H1 (cell line): Measurements from ENCODE around the gene RPLP2. TPM values are rescaled to one million over a fixed set of nuclear protein-coding genes. Genes with fewer than 3 reads are reported as not detected.

ENCODE experiments used
- CBX5 ChIP-seq: fragments of 300-800, 300-1000 bp; sonication (generic); IDR thresholded peaks from 2 replicates; pipeline ENCODE4 v1.7.1; 2016; ENCODE audit warnings: antibody characterized with exemption, low read length, low read depth
- CHD7 ChIP-seq: fragments of 300-600 bp; sonication (generic); IDR thresholded peaks from 2 replicates; pipeline ENCODE4 v1.7.1; 2012; ENCODE audit warnings: low read length, moderate library complexity, mild to moderate bottlenecking, inconsistent platforms; ENCODE audit not compliant: insufficient replicate concordance
- E2F6 ChIP-seq: IDR thresholded peaks from 2 replicates; pipeline ENCODE4 v1.6.1; 2012; ENCODE audit warnings: inconsistent platforms
- MAX ChIP-seq: IDR thresholded peaks from 2 replicates; pipeline ENCODE4 v1.6.1; 2012; ENCODE audit warnings: inconsistent platforms
- NANOG ChIP-seq: IDR thresholded peaks from 2 replicates; pipeline ENCODE4 v1.6.1; 2011; ENCODE audit warnings: low read length, low read depth, mild to moderate bottlenecking, inconsistent platforms; ENCODE audit not compliant: insufficient read depth, poor library complexity, severe bottlenecking
- RNF2 ChIP-seq: fragments of 200-900, 300-1000 bp; sonication (generic); IDR thresholded peaks from 2 replicates; pipeline ENCODE4 v1.7.1; 2016; ENCODE audit warnings: borderline replicate concordance, low read depth, mild to moderate bottlenecking, antibody characterized with exemption, low read length; ENCODE audit not compliant: poor library complexity, severe bottlenecking; ENCODE audit errors: missing control alignments
- TBP ChIP-seq: IDR thresholded peaks from 2 replicates; pipeline ENCODE4 v1.6.1; 2011; ENCODE audit warnings: low read depth, low read length, improper control_type of control experiment
- ZNF274 ChIP-seq: IDR thresholded peaks from 2 replicates; pipeline ENCODE4 v1.7.0; 2012; ENCODE audit warnings: low read length, borderline replicate concordance; ENCODE audit errors: extremely low read depth
- polyA plus RNA-seq, 7 experiments: library from polyadenylated mRNA; depleted of rRNA in 3 of 7; stranded (reverse) in 5 of 7; unstranded in 2 of 7; fragments of >200 nt in 5 of 7; fragments of 200-250 nt in 2 of 7; gene quantifications; 1 replicate in 5 of 7; 2 replicates in 1 of 7; 4 replicates in 1 of 7; pipeline versions ENCODE4 v1.2.1 to v1.2.3, GENCODE V29; 2011 to 2013; ENCODE audit warnings: missing spikeins in 2 of 7, mixed read lengths in 2 of 7
- total RNA-seq: library from RNA; stranded (reverse); fragmentation: NEBNext Ultra II Directional; extraction: Animal tissue kit (Norgen Biotek cat#: 25700); gene quantifications from 2 replicates; pipeline ENCODE4 v1.2.1, GENCODE V29; 2021

The RPLP2 gene
- total and polyA plus RNA-seq, 2 of the 8 experiments (the other 6 are each of a cell fraction or from before 2014, with no cell fraction given) = 1,789 to 2,106 TPM

GRCh38 chr11:809287-810039 lies at the start of gene RPLP2 (continued):
- TF ChIP-seq CHD7 (no peak), RNF2 (no peak), NANOG (no peak), ZNF274 (no peak), E2F6 (peak; percentile 40; the same call in 1 of the 2 replicates), TBP (peak; percentile 97), MAX (peak; percentile 84), CBX5 (no peak)
